Keratinocyte (primary cell): ENCODE results near the gene FOXJ1. TPM values are rescaled to one million over a fixed set of nuclear protein-coding genes. Genes with fewer than 3 reads are reported as not detected.

Source experiments
- DNase-seq: peaks from one replicate; pipeline ENCODE4 v3.0.0-alpha.2; 2011; ENCODE audit warnings: low read depth, missing footprints, low spot score
- FAIRE-seq: peaks from 2 replicates; lab custom pipeline; 2011; peaks lifted over from hg19 to GRCh38; lab: Jason Lieb, UNC
- H2AFZ ChIP-seq: 2 replicates; pipeline ENCODE4 v1.6.0; 2012; ENCODE audit warnings: low read length, control low read depth, inconsistent platforms; ENCODE audit not compliant: control insufficient read depth
- H3K27ac ChIP-seq: 2 replicates; pipeline ENCODE4 v1.5.1; 2011; ENCODE audit warnings: low read length; ENCODE audit not compliant: control insufficient read depth, insufficient read depth
- H3K27me3 ChIP-seq: 3 replicates; pipeline ENCODE4 v1.6.0; 2011; ENCODE audit warnings: low read length; ENCODE audit not compliant: control insufficient read depth, insufficient read depth; ENCODE audit errors: extremely low read depth
- H3K36me3 ChIP-seq, 2 experiments: 2 replicates in 1 of 2; 3 replicates in 1 of 2; pipeline ENCODE4 v1.5.1; 2011; ENCODE audit warnings: low read length in 2 of 2, mild to moderate bottlenecking in 1 of 2; ENCODE audit not compliant: control insufficient read depth in 2 of 2, insufficient read depth in 2 of 2; ENCODE audit errors: extremely low read depth in 1 of 2
- H3K4me1 ChIP-seq: 3 replicates; pipeline ENCODE4 v1.5.1; 2011; ENCODE audit warnings: low read length; ENCODE audit not compliant: control insufficient read depth, insufficient read depth; ENCODE audit errors: extremely low read depth
- H3K4me2 ChIP-seq: 3 replicates; pipeline ENCODE4 v1.6.0; 2011; ENCODE audit warnings: low read depth, low read length; ENCODE audit not compliant: control insufficient read depth, insufficient read depth; ENCODE audit errors: extremely low read depth
- H3K4me3 ChIP-seq, 3 experiments: fragments of 200-600 bp in 1 of 3; sonication (generic) in 1 of 3; 2 replicates in 2 of 3; 3 replicates in 1 of 3; pipeline ENCODE4 v1.5.1; 2011 to 2016; ENCODE audit warnings: low read length in 3 of 3, mild to moderate bottlenecking in 3 of 3, control low read depth in 2 of 3, inconsistent platforms in 1 of 3, low read depth in 1 of 3, mixed read lengths in 1 of 3, mixed run types in 1 of 3, moderate library complexity in 1 of 3; ENCODE audit not compliant: control insufficient read depth in 2 of 3, insufficient read depth in 2 of 3; ENCODE audit errors: extremely low read depth in 1 of 3
- H3K79me2 ChIP-seq: 2 replicates; pipeline ENCODE4 v1.6.0; 2012; ENCODE audit warnings: low read length; ENCODE audit not compliant: control insufficient read depth, insufficient read depth
- H3K9ac ChIP-seq: 3 replicates; pipeline ENCODE4 v1.6.0; 2011; ENCODE audit warnings: low read length; ENCODE audit not compliant: control insufficient read depth, insufficient read depth; ENCODE audit errors: extremely low read depth
- H3K9me1 ChIP-seq: 3 replicates; pipeline ENCODE4 v1.6.0; 2011; ENCODE audit warnings: low read length; ENCODE audit not compliant: control insufficient read depth, insufficient read depth; ENCODE audit errors: extremely low read depth
- H3K9me3 ChIP-seq: 2 replicates; pipeline ENCODE4 v1.5.1; 2012; ENCODE audit warnings: low read depth, low read length; ENCODE audit not compliant: control insufficient read depth
- H4K20me1 ChIP-seq: 3 replicates; pipeline ENCODE4 v1.6.0; 2011; ENCODE audit warnings: low read length; ENCODE audit not compliant: control insufficient read depth, insufficient read depth; ENCODE audit errors: extremely low read depth
- CTCF ChIP-seq, 3 experiments: IDR thresholded peaks in 1 of 3; conservative IDR thresholded peaks in 1 of 3; optimal IDR thresholded peaks in 1 of 3; 2 replicates in 2 of 3; 3 replicates in 1 of 3; pipeline versions ENCODE3 to v1.5.1; 2011; ENCODE audit warnings: low read length in 3 of 3, mild to moderate bottlenecking in 3 of 3, moderate library complexity in 2 of 3, control low read depth in 1 of 3, inconsistent platforms in 1 of 3; ENCODE audit not compliant: insufficient read depth in 2 of 3; ENCODE audit errors: extremely low read depth in 1 of 3
- EZH2 ChIP-seq: IDR thresholded peaks from one replicate; pipeline ENCODE4 v1.6.1; 2012; ENCODE audit warnings: inconsistent platforms, mild to moderate bottlenecking, low read length, moderate library complexity
- dilution Hi-C: fragments of 300-500 bp; cut with MboI; formaldehyde crosslinking; loops from one replicate; pipeline ENCODE4 v1.7.0; 2020; ENCODE audit warnings: low sequenced_read_pairs; ENCODE audit not compliant: extremely low pct_ligation_motif_present
- polyA plus RNA-seq, 5 experiments: library from polyadenylated mRNA; depleted of rRNA in 3 of 5; stranded (reverse) in 3 of 5; stranded (forward) in 1 of 5; unstranded in 1 of 5; fragments of >200 nt; gene quantifications; 1 replicate in 1 of 5; 2 replicates in 3 of 5; 3 replicates in 1 of 5; pipeline versions ENCODE4 v1.2.1 to v1.2.3, GENCODE V29; 2011 to 2012; ENCODE audit warnings: missing spikeins in 2 of 5, low read depth in 1 of 5, low replicate concordance in 1 of 5

The FOXJ1 gene
- polyA plus RNA-seq, 1 donor (not counting 4 experiments of a cell fraction or from before 2014, with no cell fraction given), result 0.03 TPM

GRCh38 chr17:76135810-76136188 lies 5.2 kb downstream of the FOXJ1 start:
- Histone ChIP-seq H3K27me3 (peaks cover 42% of the 10 kb centered on the region), H3K4me1 (peaks cover 12% of the 10 kb centered on the region)
- no peak for FAIRE-seq

GRCh38 chr17:76134911-76135809 lies 5.9 kb downstream of the FOXJ1 start:
- H3K4me2 ChIP-seq, result no peak overlapping the region
- H3K27ac ChIP-seq, result no peak overlapping the region
- no peak overlapping the region for H3K4me3 ChIP-seq
- no peaks in the 10 kb centered on the region for H3K36me3 ChIP-seq
- FAIRE-seq (no peak), DNase-seq (no peak)
- TF ChIP-seq EZH2 (no peak), CTCF (optimal IDR thresholded peaks at IDR 0.05 in 1 of 3, IDR thresholded peaks at IDR 0.05 in 1 of 3, conservative IDR thresholded peaks at IDR 0.05 in 1 of 3; ENCODE audit: extremely low read depth in 1 of 3, insufficient read depth in 2 of 3, low read length in 3 of 3) (no peak)
- H2AFZ ChIP-seq, result no peak overlapping the region
- H4K20me1 ChIP-seq, result no peaks in the 10 kb centered on the region
- H3K9ac ChIP-seq, result no peak overlapping the region
- no peaks in the 10 kb centered on the region for H3K79me2 ChIP-seq
- no peaks in the 10 kb centered on the region for H3K9me1 ChIP-seq
- H3K27me3 ChIP-seq, result peaks cover 36% of the 10 kb centered on the region
- H3K9me3 ChIP-seq, result no peaks in the 10 kb centered on the region
- dilution Hi-C loops, result no loop called here
- H3K4me1 ChIP-seq, result peaks cover 12% of the 10 kb centered on the region

More at GRCh38 chr17:76135810-76136188, 5.2 kb downstream of the FOXJ1 start:
- Histone ChIP-seq H2AFZ (no peak overlapping the region), H3K4me3 (no peak overlapping the region), H4K20me1 (no peaks in the 10 kb centered on the region), H3K36me3 (no peaks in the 10 kb centered on the region), H3K9ac (no peak overlapping the region), H3K9me3 (no peaks in the 10 kb centered on the region), H3K4me2 (no peak overlapping the region), H3K27ac (no peak overlapping the region), H3K79me2 (no peaks in the 10 kb centered on the region), H3K9me1 (no peaks in the 10 kb centered on the region)
- dilution Hi-C loops, result no loop called here
- no peak for TF ChIP-seq CTCF (optimal IDR thresholded peaks at IDR 0.05 in 1 of 3, IDR thresholded peaks at IDR 0.05 in 1 of 3, conservative IDR thresholded peaks at IDR 0.05 in 1 of 3; ENCODE audit: extremely low read depth in 1 of 3, insufficient read depth in 2 of 3, low read length in 3 of 3)
- no peak for TF ChIP-seq EZH2
- DNase-seq, result no peak
